ENCODE results near the gene IL17B.

IL17B gene

GRCh38 chr5:149406203-149406978 lies 27.3 kb upstream of the IL17B start:
- no peak overlapping the region for H3K4ac ChIP-seq (ENCODE audit: low read depth, low read length)
- no peak overlapping the region for H3K4me2 ChIP-seq (ENCODE audit: low read length)
- H3K4me1 ChIP-seq (ENCODE audit: control insufficient read depth in 1 of 2, insufficient read depth in 2 of 2, low read length in 2 of 2) = peaks cover 23 to 42% of the 10 kb centered on the region in 2 experiments
- H3K4me3 ChIP-seq (ENCODE audit: low read depth, low read length) = no peak overlapping the region
- H3K23ac ChIP-seq (ENCODE audit: low read length) = no peak overlapping the region
- H2BK12ac ChIP-seq (ENCODE audit: low read length) = peak overlapping the region; percentile 38
- peak overlapping the region; percentile 13 for H3K14ac ChIP-seq (ENCODE audit: low read length)
- H2BK5ac ChIP-seq (ENCODE audit: low read depth, low read length, poor library complexity) = no peak overlapping the region
- DNase-seq = no peak
- no peaks in the 10 kb centered on the region for H3K79me2 ChIP-seq (ENCODE audit: control insufficient read depth, insufficient read depth, low read length, poor library complexity)
- H2AFZ ChIP-seq (ENCODE audit: insufficient read depth, low read length, poor library complexity) = no peak overlapping the region
- peak overlapping the region; percentile 64 for H4K91ac ChIP-seq (ENCODE audit: low read depth, low read length)
- no peak overlapping the region for H3K9ac ChIP-seq (ENCODE audit: low read length)
- no CpG with 5 or more reads among the region's 9 CpGs for WGBS (ENCODE audit: extremely low coverage, insufficient coverage, insufficient read length)
- no peak overlapping the region for H3K18ac ChIP-seq (ENCODE audit: low read length)
- no peak overlapping the region for H3K27ac ChIP-seq (ENCODE audit: low read depth, low read length)
- H3K36me3 ChIP-seq (ENCODE audit: control insufficient read depth in 1 of 2, insufficient read depth in 2 of 2, low read length in 2 of 2) = no peaks in the 10 kb centered on the region
- H2AK5ac ChIP-seq (ENCODE audit: low read length) = peak overlapping the region; percentile 21
- no peak overlapping the region for H4K8ac ChIP-seq (ENCODE audit: low read depth, low read length)
- no peak overlapping the region for H4K12ac ChIP-seq (ENCODE audit: low read depth, low read length)
- H3K9me3 ChIP-seq (ENCODE audit: insufficient read depth, low read depth, low read length) = no peaks in the 10 kb centered on the region
- H2BK120ac ChIP-seq (ENCODE audit: insufficient read depth, low read length, poor library complexity) = peak overlapping the region; percentile 55
- no peaks in the 10 kb centered on the region for H3K27me3 ChIP-seq (ENCODE audit: insufficient read depth, low read length)
- peaks cover 15% of the 10 kb centered on the region for H3K79me1 ChIP-seq (ENCODE audit: low read length)

GRCh38 chr5:149405550-149406202 lies 26.6 kb upstream of the IL17B start:
- peak overlapping the region; percentile 32 for H2BK5ac ChIP-seq (ENCODE audit: low read depth, low read length, poor library complexity)
- H3K18ac ChIP-seq (ENCODE audit: low read length) = peak overlapping the region; percentile 44
- no peaks in the 10 kb centered on the region for H3K27me3 ChIP-seq (ENCODE audit: insufficient read depth, low read length)
- peak in 1 of 2 donors; percentile 59 for DNase-seq
- peaks cover 21 to 42% of the 10 kb centered on the region in 2 experiments for H3K4me1 ChIP-seq (ENCODE audit: control insufficient read depth in 1 of 2, insufficient read depth in 2 of 2, low read length in 2 of 2)
- no peak overlapping the region for H2AFZ ChIP-seq (ENCODE audit: insufficient read depth, low read length, poor library complexity)
- no peaks in the 10 kb centered on the region for H3K79me2 ChIP-seq (ENCODE audit: control insufficient read depth, insufficient read depth, low read length, poor library complexity)
- H4K12ac ChIP-seq (ENCODE audit: low read depth, low read length) = no peak overlapping the region
- no peak overlapping the region for H3K4me2 ChIP-seq (ENCODE audit: low read length)
- H2BK120ac ChIP-seq (ENCODE audit: insufficient read depth, low read length, poor library complexity) = peak overlapping the region; percentile 27
- no peak overlapping the region for H3K4ac ChIP-seq (ENCODE audit: low read depth, low read length)
- H4K91ac ChIP-seq (ENCODE audit: low read depth, low read length) = peak overlapping the region; percentile 80
- H3K23ac ChIP-seq (ENCODE audit: low read length) = no peak overlapping the region
- peak overlapping the region; percentile 34 for H4K8ac ChIP-seq (ENCODE audit: low read depth, low read length)
- H3K9ac ChIP-seq (ENCODE audit: low read length) = no peak overlapping the region
- peak overlapping the region; percentile 81 for H2AK5ac ChIP-seq (ENCODE audit: low read length)
- peak overlapping the region; percentile 51 for H3K27ac ChIP-seq (ENCODE audit: low read depth, low read length)
- H3K9me3 ChIP-seq (ENCODE audit: insufficient read depth, low read depth, low read length) = no peaks in the 10 kb centered on the region
- peak overlapping the region; percentile 74 for H3K14ac ChIP-seq (ENCODE audit: low read length)
- H3K79me1 ChIP-seq (ENCODE audit: low read length) = peaks cover 15% of the 10 kb centered on the region
- no peaks in the 10 kb centered on the region for H3K36me3 ChIP-seq (ENCODE audit: control insufficient read depth in 1 of 2, insufficient read depth in 2 of 2, low read length in 2 of 2)
- no peak overlapping the region for H3K4me3 ChIP-seq (ENCODE audit: low read depth, low read length)
- no CpG with 5 or more reads among the region's 16 CpGs for WGBS (ENCODE audit: extremely low coverage, insufficient coverage, insufficient read length)
- peak overlapping the region; percentile 94 for H2BK12ac ChIP-seq (ENCODE audit: low read length)

GRCh38 chr5:149404746-149405549 lies 25.9 kb upstream of the IL17B start:
- peak overlapping the region; percentile 80 for H4K91ac ChIP-seq (ENCODE audit: low read depth, low read length)
- H3K27me3 ChIP-seq (ENCODE audit: insufficient read depth, low read length) = no peaks in the 10 kb centered on the region
- H2BK120ac ChIP-seq (ENCODE audit: insufficient read depth, low read length, poor library complexity) = peak overlapping the region; percentile 77
- H3K4me1 ChIP-seq (ENCODE audit: control insufficient read depth in 1 of 2, insufficient read depth in 2 of 2, low read length in 2 of 2) = peaks cover 22 to 46% of the 10 kb centered on the region in 2 experiments
- H3K18ac ChIP-seq (ENCODE audit: low read length) = peak overlapping the region; percentile 44
- H3K4me2 ChIP-seq (ENCODE audit: low read length) = no peak overlapping the region
- H4K12ac ChIP-seq (ENCODE audit: low read depth, low read length) = peak overlapping the region; percentile 27
- no peaks in the 10 kb centered on the region for H3K9me3 ChIP-seq (ENCODE audit: insufficient read depth, low read depth, low read length)
- peak overlapping the region; percentile 34 for H4K8ac ChIP-seq (ENCODE audit: low read depth, low read length)
- peak overlapping the region; percentile 25 for H3K4ac ChIP-seq (ENCODE audit: low read depth, low read length)
- WGBS (ENCODE audit: extremely low coverage, insufficient coverage, insufficient read length) = no CpG with 5 or more reads among the region's 17 CpGs
- H3K79me2 ChIP-seq (ENCODE audit: control insufficient read depth, insufficient read depth, low read length, poor library complexity) = no peaks in the 10 kb centered on the region
- H3K27ac ChIP-seq (ENCODE audit: low read depth, low read length) = peak overlapping the region; percentile 51
- no peak overlapping the region for H3K23ac ChIP-seq (ENCODE audit: low read length)
- peak overlapping the region; percentile 32 for H2BK5ac ChIP-seq (ENCODE audit: low read depth, low read length, poor library complexity)
- no peak overlapping the region for H3K4me3 ChIP-seq (ENCODE audit: low read depth, low read length)
- peak overlapping the region; percentile 81 for H2AK5ac ChIP-seq (ENCODE audit: low read length)
- H3K79me1 ChIP-seq (ENCODE audit: low read length) = peaks cover 15% of the 10 kb centered on the region
- H3K36me3 ChIP-seq (ENCODE audit: control insufficient read depth in 1 of 2, insufficient read depth in 2 of 2, low read length in 2 of 2) = no peaks in the 10 kb centered on the region
- no peak overlapping the region for H3K9ac ChIP-seq (ENCODE audit: low read length)
- peak overlapping the region; percentile 74 for H3K14ac ChIP-seq (ENCODE audit: low read length)
- H2AFZ ChIP-seq (ENCODE audit: insufficient read depth, low read length, poor library complexity) = no peak overlapping the region
- peak overlapping the region; percentile 94 for H2BK12ac ChIP-seq (ENCODE audit: low read length)
- peak; percentile 54 to 63 for DNase-seq

All from trophoblast cell (in vitro differentiated cells and primary cell).